ENCODE results near the gene TFB1M. TPM values are rescaled to one million over a fixed set of nuclear protein-coding genes. Genes with fewer than 3 reads are reported as not detected.

Gene TFB1M
- total RNA-seq, 1 donor from 2014 or later: 7.6 TPM

GRCh38 chr6:155297669-155298068, 16.6 kb downstream of the TFB1M start:
- Histone ChIP-seq H3K4me3 (no peak overlapping the region), H3K27ac (no peak overlapping the region), H3K9me3 (no peaks in the 10 kb centered on the region), H3K4me1 (no peaks in the 10 kb centered on the region), H3K36me3 (peaks cover 0 to 31% of the 10 kb centered on the region in 2 donors), H3K27me3 (no peaks in the 10 kb centered on the region)
- DNase-seq (ENCODE audit: extremely low spot score in 2 of 2): no peak
- intact Hi-C loops (cut with DNase I): no loop called here
- TF ChIP-seq POLR2AphosphoS5 (IDR thresholded peaks at IDR 0.05; ENCODE audit: insufficient read depth in 1 of 2, low read depth in 1 of 2) (no peak), POLR2A (IDR thresholded peaks at IDR 0.05) (no peak), CTCF (IDR thresholded peaks at IDR 0.05) (no peak)

GRCh38 chr6:155292711-155293110, 21.6 kb downstream of the TFB1M start:
- no peak overlapping the region for H3K4me3 ChIP-seq
- peaks cover 0 to 33% of the 10 kb centered on the region in 2 donors for H3K36me3 ChIP-seq
- H3K27ac ChIP-seq: no peak overlapping the region
- H3K27me3 ChIP-seq: no peaks in the 10 kb centered on the region
- no peaks in the 10 kb centered on the region for H3K4me1 ChIP-seq
- intact Hi-C loops (cut with DNase I): no loop called here
- no peak for TF ChIP-seq POLR2AphosphoS5 (IDR thresholded peaks at IDR 0.05; ENCODE audit: insufficient read depth in 1 of 2, low read depth in 1 of 2)
- TF ChIP-seq POLR2A (IDR thresholded peaks at IDR 0.05): no peak
- TF ChIP-seq CTCF (IDR thresholded peaks at IDR 0.05): no peak
- H3K9me3 ChIP-seq: no peaks in the 10 kb centered on the region
- no peak for DNase-seq (ENCODE audit: extremely low spot score in 2 of 2)

GRCh38 chr6:155291291-155291690, 23.0 kb downstream of the TFB1M start:
- DNase-seq (ENCODE audit: extremely low spot score in 2 of 2): no peak
- Histone ChIP-seq H3K27me3 (no peaks in the 10 kb centered on the region), H3K27ac (no peak overlapping the region), H3K36me3 (peaks cover 0 to 25% of the 10 kb centered on the region in 2 donors), H3K4me3 (no peak overlapping the region), H3K4me1 (no peaks in the 10 kb centered on the region), H3K9me3 (no peaks in the 10 kb centered on the region)
- TF ChIP-seq POLR2AphosphoS5 (IDR thresholded peaks at IDR 0.05; ENCODE audit: insufficient read depth in 1 of 2, low read depth in 1 of 2): no peak
- TF ChIP-seq POLR2A (IDR thresholded peaks at IDR 0.05): no peak
- no peak for TF ChIP-seq CTCF (IDR thresholded peaks at IDR 0.05)
- intact Hi-C loops (cut with DNase I): no loop called here

GRCh38 chr6:155290491-155290890, 23.8 kb downstream of the TFB1M start:
- no peaks in the 10 kb centered on the region for H3K4me1 ChIP-seq
- H3K4me3 ChIP-seq: no peak overlapping the region
- H3K36me3 ChIP-seq: peaks cover 0 to 17% of the 10 kb centered on the region in 2 donors
- H3K27me3 ChIP-seq: no peaks in the 10 kb centered on the region
- TF ChIP-seq POLR2A (IDR thresholded peaks at IDR 0.05) (no peak), CTCF (IDR thresholded peaks at IDR 0.05) (no peak), POLR2AphosphoS5 (IDR thresholded peaks at IDR 0.05; ENCODE audit: insufficient read depth in 1 of 2, low read depth in 1 of 2) (no peak)
- intact Hi-C loops (cut with DNase I): no loop called here
- no peak for DNase-seq (ENCODE audit: extremely low spot score in 2 of 2)
- H3K9me3 ChIP-seq: no peaks in the 10 kb centered on the region
- H3K27ac ChIP-seq: no peak overlapping the region

GRCh38 chr6:155287762-155288161, 26.5 kb downstream of the TFB1M start:
- TF ChIP-seq POLR2A (IDR thresholded peaks at IDR 0.05) (no peak), POLR2AphosphoS5 (IDR thresholded peaks at IDR 0.05; ENCODE audit: insufficient read depth in 1 of 2, low read depth in 1 of 2) (no peak), CTCF (IDR thresholded peaks at IDR 0.05) (no peak)
- Histone ChIP-seq H3K4me1 (no peaks in the 10 kb centered on the region), H3K9me3 (no peaks in the 10 kb centered on the region), H3K27ac (no peak overlapping the region), H3K36me3 (peaks cover 0 to 22% of the 10 kb centered on the region in 2 donors), H3K27me3 (no peaks in the 10 kb centered on the region), H3K4me3 (no peak overlapping the region)
- intact Hi-C loops (cut with DNase I): no loop called here
- no peak for DNase-seq (ENCODE audit: extremely low spot score in 2 of 2)

Measured in vagina (tissue), 2 donors.